ENCODE measurements around the gene ALX4.

Gene ALX4

DNA sequence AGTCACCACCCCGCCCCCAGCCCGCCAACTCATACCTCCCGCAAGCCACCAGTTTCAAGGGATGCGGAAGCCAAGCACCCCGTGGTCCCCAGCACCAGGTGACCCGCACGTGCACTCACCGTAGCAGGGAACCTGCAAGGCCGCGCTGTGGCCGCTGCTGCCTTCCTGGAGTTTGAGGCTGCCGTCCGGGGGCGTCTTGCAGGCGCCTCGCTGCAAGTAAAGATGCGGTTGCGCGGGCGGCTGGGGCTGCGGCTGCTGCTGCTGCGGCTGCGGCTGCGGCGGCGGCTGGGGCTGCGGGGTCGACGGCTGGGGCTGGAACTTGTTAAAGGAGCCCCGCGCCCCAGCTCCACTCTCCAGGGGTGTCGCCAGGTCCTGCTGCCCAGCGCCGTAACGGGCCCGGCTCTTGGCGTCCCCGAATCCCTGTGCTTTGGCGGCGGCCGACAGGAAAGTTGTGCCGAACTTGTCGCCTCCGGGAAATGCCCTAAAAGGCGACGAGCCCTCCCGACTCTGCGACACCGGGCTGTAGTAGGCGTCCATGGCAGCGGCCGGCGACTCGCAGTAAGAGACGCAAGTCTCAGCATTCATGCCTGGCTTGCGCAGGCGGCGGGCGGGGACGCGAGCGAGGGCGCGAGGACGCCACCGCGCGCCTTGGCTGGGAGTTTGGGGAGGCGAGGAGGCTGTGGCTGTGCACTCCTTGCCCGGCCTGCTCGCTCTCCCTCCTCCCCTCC lies at the start of gene ALX4:
Gene ALX4, minus strand, starts transcription at position 662 of the 728 bp plus-strand sequence. Its CDS starts 77 bp downstream, at position 585.
- DNase-seq: peak; percentile 57

DNA sequence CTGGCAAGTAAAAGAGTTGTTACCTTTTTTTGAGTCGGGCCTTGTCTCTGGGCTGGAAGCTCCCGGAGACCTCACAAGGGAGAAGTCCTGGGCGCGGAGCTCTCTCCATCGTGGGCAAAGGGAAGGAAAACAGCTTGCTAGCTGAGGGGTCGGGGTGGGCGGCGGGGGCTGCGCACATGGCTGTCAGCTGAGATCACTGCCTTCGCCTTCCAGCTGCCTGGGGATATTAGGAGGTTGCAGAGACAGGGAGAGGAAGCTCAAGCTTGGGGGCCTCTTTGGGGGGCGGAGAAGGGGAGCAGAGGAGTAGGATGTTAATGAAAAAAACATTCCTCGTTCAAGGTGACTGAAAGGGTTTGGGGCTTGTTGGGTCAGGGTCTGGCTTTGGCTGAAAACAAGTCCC lies 49.2 kb upstream of the ALX4 start:
- no peak for DNase-seq

DNA sequence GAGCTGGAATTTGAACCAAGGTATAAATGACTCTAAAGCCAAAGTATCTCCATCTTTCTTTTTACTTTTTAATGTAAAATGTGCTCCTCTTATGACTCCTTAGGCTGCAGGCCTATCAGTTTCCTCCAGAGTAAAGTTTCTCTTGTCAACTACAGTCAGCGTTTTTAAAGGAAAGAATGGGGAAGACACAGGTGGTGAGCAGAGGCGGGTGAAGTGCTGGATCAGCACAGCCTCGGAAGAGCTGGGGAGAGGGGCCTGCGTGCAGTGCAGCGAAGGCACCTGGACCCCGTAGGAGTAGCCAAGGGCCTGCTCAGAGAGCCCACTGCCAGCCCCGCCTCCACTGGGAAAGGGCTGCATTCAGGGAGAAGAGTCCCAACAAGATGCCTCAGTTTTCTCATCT lies 48.8 kb upstream of the ALX4 start:
- no peak for DNase-seq

DNA sequence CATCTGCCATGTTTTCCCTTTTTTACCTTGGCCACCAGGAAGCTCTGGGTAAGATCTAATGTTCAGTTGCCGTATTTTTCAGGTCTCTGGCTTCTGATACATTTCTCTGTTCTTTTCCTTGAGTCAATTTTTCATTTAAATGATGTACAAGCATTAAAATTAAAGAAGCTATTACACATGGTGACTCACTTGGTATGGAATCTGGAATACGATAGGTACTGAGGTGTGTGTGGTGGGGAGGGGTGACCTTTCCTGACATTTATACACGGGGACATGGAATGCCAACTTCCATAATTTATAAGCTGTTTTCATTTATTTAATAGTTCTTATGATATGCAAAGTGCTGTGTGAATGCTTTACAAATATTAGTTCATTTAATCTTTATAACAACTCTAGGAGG lies 47.8 kb upstream of the ALX4 start:
- no peak for DNase-seq

DNA sequence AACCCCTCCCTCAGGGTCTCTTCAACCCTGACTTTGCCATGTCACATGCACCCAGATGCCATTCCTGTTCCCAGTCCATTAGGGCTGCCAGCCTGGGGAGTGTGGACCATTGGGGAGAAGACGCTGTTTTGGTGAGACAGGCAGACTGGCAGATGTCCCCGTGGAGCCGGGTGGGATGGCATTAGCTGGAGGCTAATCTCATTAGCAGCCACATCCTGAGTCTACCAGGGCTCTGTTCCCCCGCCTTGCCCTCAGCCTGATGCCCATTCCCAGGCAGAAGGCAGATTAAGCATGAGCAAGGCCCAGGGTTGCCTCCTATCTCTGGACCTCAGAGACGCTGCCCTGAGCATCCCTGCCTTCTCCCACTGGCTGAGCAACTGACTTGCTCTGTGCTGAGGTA lies 46.4 kb upstream of the ALX4 start:
- DNase-seq: no peak

DNA sequence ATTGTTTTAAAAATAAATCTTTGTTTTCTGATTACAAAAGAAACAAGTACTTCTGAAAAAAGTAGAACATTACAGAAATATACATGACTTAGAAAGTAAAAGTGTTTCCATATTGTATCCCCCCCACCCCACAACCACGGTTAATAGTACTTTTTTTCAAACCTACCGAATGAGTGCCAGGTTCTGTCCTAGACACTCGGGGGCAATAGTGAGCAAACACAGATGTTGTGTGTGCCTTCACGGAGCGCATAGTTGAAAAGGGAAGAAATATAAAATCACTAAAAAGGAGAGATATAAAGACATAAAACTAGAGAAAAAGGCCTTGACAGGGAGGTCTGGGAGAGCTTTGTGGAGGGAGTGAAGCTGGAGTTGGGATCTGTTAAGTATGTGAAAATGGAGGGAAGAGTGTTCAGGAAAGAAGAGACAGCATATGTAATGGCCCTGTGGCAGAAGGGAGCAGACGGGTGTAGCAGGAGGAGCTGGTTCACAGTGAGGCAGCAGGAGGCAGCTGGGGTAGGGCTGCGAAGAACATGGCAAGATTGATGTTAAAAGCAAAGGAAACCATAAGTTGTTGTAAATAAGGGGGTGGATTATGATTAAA lies 42.1 kb upstream of the ALX4 start:
- DNase-seq: no peak

DNA sequence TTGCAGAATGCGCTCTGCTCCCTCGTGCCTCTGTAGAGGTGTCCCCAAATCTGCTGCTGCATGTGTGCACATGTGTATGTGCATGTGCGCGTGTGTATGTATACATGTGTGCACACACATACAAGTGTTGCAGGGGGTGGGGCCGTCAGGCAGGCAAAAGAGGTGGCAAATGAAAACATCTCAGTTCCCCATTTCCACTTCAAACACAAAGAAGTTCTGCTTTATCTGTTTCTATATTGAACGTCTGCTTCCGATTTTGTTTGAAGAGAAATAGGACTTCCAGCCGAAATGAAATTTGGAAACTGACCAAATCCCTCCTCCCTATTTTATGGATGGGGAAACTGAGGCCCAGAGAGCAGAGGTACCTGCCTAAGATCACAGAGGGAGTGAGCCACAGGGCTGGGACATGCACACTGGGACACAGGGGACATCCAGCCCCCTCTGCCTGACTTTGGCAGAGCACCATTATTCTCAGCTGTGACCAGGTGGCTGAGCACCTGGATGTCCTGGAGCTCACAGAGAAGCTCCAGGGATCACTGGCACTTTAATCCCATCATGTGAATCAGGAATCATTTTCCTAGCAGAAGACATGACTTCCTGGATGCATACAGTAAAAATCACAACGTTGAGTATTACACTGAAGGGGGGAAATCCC lies 41.2 kb upstream of the ALX4 start:
- no peak for DNase-seq

DNA sequence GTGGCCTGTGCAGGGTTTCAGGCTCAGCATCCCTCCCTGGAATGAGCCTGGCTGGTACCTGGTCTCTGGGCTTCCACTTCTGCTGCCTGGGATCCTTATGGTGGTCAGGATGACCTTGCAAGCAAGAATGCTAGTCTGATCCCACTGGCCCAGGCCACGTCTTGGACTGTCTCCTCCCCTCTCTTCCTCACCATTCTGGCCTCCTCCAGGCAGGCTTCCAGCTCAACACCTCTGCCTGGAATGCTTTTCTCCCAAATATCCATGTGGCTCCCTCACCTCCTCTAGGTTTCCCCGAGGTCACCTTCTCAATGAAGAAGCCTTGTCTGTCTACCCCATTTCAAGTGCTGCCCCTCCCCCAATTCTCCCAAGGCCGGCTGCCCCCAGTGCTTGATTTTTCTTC lies 39.4 kb upstream of the ALX4 start:
- no peak for DNase-seq

DNA sequence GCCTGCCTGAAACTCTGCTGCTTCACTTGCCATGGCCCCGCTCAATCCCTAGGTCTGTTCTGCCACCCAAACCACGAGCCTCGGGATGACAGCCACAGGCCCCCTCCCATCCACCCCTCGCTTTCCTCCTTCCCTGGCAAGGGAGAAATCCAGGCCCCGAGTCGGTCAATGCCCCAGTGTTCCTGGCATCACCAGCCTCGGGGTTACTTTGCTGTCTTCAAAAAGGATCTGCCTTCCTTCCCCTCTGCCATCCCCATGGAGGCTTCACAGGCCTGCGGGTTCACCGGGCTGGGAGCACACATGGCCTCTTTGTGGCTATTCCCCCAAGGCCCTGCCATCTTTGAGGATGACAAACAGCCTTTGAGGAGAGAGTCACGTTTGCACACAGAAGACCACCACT lies 38.8 kb upstream of the ALX4 start:
- DNase-seq: no peak

DNA sequence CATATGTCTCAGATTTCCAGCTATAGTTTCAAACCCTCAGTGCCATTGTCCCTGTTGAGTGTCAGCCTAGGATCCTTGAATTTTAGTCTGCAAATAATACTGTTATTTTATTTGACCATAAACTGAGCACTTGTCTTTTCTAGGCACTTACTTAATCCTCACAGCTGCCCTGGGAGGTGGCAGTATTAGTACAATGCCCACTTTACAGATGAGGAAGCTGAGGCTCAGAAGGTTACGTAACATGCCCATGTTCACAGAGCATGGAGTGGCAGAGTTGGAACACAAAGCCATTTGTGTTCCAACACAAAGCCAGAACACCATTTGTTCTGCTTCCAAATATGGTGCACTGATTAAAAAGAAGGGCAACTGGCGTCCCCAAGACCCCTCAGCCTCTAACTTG lies 38.2 kb upstream of the ALX4 start:
- DNase-seq: no peak

DNA sequence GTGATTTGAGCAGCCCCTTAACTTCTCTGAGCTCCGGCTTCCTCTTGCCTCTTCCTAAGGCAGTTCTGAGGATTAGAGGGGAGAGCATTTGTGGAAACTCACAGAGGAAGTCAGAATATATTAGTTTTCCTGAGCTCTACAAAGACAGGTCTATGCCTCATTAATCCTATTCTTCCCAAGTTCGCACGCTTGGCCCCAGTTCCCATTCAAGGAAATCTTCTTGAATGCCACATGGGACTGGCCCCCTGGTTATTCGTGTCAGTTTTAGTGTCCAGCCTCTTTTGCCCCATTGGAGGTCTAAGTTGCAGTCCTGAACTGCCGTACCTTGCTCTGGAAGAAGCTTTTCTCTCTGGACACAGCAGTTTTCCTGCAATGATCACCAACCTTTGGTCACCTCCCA lies 37.6 kb upstream of the ALX4 start:
- no peak for DNase-seq

DNA sequence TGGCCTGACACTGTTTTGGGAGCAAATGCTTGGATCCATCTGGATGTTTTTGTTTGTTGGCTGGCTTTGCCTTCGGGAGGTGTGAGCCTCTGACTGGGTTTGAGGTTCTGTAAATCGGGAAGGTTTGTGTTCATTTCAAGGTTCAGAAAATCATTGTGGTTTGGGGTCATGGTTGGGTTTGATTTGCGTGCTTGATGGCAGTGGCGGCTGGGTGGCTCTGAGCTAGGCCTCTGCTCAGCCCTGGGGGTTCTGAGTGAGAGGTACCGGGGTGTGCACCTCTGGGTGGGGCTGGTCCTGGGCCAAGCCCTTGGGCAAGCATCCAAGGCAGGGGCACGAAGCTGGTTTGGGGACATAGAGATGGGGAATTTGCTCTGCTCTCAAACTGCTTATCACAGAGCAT lies 37.0 kb upstream of the ALX4 start:
- DNase-seq: no peak

DNA sequence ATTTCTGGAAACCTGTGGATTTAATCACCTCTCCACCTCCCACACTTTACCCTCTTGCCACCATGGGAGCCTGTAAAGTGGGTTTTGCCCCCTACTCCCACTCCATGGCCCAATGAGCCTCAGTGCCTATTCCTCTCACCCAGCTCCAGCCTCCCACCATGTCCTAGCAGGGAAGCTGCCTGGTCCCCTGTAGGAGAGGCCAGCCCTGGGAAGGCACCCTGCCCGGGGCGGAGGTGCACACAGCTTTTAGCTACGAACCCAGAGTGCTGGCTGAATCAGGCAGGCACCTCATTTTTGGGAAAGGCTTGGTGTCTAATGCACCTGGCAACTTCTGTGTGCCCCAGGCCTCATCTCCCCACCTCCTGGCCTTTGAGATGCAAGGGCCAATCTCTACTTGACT lies 35.8 kb upstream of the ALX4 start:
- DNase-seq: no peak

DNA sequence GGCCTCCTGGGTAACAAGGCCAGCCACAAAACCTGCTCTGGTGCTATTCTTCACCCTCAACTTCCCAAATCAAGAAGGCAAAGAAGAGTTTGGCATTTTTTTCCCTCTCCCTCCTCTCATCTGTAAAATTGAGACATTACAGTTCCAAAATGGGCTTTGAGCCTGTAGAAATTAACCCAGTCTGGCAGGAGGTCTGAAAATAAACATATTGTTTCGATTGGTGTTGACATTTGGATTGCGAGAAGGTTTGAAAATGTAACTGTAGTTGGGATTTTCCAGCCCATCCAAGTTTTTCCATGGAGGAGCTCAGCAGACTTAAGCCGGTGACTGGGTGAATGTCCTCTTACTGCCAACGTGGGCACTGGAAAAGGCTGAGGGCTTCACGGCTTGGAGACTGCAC lies 35.0 kb upstream of the ALX4 start:
- DNase-seq: no peak

DNA sequence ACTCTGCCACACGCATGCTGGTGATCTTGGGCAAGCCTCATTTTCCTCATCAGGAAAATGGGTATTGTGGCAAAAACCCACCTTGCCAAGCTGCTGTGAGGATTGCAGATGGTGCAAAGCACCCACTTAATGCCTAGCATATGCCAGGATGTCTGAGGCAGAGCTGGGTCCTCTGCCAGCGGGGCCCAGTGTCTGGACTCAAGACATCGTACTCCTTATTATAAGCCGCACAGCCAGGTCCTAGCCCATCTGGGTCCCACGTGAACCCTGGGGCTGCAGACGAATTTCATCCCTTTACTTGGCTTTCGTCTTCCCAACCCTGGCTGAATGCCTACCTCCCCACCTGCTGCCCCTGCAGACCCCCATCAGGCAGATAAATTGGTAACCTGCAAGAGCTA lies 34.5 kb upstream of the ALX4 start:
- no peak for DNase-seq

DNA sequence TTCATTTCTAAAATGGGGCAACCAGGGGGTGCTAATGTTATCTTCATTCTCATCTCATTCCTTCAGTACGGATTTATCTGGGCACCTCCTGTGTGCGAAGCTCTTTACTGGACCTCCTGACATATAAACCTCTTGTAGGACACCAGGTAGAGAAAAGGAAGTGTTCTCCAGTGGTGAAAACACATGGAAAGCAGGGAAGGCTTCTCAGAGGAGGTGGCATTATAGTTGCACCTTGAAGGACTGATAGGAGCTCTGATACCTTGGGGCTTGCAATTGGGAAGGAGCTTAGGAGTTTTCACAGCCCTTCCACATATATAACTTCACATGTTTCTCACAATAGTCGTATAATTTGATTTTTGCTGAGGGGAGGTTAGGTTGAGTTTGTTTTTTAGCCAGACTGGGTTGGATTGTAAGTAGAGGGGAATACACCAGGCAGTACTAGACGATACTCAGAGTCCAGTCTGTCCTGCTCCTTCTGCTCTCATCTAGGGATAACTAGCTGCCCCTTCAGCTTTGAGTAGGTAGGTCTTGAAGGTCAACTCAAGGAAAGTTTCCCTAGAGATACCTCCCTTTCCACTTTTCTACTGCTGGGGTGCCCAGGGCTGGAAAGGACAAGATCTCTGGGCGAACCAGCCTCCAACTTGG lies 34.0 kb upstream of the ALX4 start:
- no peak for DNase-seq

DNA sequence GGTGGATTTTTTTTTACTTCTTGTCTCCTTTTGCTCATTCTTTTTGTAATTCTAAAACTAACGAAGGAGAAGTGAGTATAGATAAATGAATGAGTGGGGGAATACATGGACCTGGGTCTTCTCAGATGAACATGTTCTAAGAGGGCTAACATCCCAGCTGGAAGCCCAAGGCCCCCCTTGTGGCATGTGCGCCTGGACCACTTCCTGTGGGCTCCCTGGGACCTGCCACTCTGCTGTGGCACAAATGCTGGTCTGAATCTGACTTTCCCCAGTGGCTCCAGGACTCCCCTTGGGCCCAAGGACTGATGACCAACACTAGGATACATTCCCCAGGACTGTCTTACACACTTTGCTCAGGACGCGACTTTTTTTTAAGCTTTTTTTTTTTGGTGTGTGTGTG lies 32.7 kb upstream of the ALX4 start:
- DNase-seq: no peak

DNA sequence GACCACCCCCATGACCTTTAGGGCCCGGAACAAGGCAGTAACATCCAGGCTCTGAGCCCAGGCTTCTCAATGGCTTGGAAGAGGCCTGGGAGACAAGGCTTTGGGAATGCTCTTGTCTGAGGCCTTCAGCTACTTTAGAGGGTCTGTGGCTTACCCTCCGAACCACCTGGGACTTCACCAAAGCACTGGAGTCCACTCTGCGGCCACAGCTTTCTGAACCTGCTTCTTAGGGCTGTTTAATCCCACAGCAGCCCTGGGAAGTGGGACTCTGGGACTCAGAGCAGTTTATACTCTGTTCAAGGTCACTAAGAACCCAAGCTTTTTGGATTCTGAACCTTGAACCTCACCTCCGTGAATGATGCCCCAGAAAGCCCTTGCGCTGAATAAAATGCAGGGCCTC lies 30.7 kb upstream of the ALX4 start:
- DNase-seq: no peak

DNA sequence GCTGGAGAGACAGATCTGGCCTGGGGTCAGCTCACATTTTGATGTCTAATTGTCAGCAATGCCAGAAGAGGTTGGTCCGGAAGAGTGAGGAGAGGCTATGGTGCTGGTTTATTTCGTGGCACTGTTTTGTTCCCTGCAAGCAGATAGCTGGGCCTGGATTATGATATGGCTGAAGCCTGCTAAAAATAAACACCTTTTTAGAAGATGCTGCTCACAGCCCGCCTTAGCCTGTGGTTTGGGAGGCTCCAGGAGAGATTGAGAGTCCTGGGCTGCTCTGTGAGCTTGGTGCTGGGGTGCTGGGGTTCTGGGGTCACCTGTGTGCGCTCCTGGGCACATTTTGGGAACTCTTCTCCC lies 29.6 kb upstream of the ALX4 start:
- DNase-seq: no peak

DNA sequence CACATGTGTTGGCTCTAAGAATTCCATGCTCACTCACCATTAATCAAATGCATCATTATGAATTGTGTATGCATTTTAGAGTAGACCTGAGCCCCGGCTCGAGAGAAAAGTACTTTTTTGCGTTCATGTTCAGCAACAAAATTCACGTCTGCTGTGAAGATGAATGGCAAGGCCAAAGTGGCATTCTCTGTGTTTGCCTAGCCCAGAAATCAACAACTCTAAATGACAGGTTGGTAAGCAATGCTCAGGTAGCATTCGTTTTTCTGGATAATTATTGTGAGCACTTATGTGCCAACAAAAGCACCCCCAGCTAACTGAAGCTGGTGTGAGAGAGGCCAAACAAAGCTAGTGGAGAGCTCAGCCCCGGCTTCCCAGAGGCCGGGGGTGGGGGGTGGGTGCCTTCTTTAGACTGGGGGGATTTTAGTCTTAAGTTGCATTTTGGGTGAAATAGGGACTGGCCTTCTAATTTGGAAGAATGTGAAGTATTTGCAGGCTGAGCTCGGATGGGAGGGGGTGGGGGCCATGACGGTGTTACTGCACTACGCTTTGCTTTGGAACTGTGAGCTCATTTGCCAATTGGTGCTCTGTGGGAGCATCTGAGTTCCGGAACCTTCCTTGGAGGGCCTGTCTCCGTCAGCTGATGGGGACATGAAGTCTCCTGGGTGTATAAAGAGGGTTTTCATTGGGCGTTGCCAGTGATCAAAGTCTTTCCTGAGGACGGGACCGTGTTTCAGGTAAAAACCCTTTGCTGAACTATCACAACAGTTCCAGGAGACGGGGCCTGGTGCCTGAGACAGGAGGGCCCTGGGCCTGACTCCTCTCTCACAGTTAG lies 29.0 kb upstream of the ALX4 start:
- DNase-seq: no peak

DNA sequence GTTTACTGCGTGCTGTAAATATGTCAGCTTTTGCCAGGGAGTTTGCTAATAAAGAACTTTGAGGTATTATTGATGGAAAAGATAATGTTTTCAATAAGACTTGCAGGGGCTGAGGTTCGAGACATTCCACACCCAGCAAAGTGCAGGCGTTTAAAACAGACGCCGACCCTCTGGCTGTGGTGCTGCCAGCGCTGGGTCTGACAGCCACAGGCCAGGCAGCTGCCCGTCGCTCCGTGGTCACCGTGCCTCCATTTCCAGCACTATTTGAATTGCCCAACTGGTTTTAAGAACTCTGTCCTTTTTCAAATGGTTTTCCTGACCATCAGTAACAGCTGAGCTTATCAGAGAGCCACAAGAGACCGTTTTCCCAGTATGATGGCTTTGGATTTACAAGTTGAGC lies 28.1 kb upstream of the ALX4 start:
- DNase-seq: no peak

DNA sequence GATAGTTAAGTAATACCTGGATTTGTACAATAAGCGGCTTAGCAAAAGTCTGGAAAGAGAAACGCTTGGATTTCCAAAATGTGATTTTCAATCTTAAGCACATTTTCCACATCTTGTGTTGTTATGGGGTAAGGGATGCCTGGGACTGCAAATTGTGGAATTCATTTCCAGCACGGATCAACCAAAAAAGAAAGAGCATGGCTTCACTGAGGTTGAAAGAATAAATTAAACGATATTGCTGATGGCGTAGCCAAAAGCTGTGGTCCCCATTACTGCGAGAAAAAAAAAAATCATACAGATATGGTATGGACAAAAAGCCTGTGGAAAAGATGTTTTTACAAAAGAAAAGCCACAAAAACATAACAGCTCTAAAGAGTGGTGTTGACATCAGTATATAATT lies 26.0 kb upstream of the ALX4 start:
- no peak for DNase-seq

DNA sequence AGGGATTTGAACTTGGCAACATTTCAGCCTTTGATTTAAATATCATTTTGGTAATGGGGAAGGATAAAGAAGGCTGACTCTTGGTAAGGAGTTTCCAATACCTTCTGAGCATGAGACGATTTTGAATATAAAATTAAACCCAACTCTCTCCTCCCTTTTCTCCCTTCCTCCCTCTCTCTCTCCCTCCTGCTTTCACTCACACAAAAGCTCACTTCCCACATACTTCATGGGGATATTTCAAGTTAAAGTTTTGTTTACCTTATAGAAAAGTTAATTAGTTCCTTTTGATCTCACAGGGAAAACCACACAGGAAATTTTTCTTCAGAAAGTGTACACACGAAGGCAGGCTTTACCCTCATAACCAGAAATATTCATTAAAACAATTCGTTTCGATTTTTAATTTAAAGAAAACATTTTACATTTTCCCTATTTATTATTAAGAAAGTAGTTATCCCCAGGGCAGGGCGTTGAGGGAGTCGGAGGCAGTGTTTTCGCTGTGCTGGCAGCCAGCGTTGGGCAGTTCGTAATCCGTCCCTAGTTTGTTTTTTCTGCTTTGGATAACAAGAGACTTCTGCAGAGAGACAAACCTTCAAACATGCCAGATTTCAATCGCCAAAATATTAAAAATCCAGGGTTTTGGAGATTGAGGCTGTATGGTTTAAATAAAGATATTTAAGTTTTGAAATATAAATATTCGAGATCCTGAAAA lies 25.3 kb upstream of the ALX4 start:
- no peak for DNase-seq
